VCaP (cell line): ENCODE results near the gene JUNB.
A peak's percentile ranks its signal among the peaks of the same experiment; 100 is the strongest.

Experiments used
- H3K27ac ChIP-seq: fragments of 450-650 bp; 2 replicates; pipeline ENCODE4 v1.5.1; 2017
- CTCF ChIP-seq: fragments of 450-650 bp; conservative IDR thresholded peaks from 2 replicates; pipeline ENCODE4 v1.5.1; 2017; ENCODE audit warnings: mild to moderate bottlenecking, moderate library complexity

JUNB gene

GRCh38 chr19:12777217-12778016 lies 13.9 kb upstream of the JUNB start:
- peak; percentile 96 for TF ChIP-seq CTCF
- H3K27ac ChIP-seq, result peak overlapping the region; percentile 75

DNA sequence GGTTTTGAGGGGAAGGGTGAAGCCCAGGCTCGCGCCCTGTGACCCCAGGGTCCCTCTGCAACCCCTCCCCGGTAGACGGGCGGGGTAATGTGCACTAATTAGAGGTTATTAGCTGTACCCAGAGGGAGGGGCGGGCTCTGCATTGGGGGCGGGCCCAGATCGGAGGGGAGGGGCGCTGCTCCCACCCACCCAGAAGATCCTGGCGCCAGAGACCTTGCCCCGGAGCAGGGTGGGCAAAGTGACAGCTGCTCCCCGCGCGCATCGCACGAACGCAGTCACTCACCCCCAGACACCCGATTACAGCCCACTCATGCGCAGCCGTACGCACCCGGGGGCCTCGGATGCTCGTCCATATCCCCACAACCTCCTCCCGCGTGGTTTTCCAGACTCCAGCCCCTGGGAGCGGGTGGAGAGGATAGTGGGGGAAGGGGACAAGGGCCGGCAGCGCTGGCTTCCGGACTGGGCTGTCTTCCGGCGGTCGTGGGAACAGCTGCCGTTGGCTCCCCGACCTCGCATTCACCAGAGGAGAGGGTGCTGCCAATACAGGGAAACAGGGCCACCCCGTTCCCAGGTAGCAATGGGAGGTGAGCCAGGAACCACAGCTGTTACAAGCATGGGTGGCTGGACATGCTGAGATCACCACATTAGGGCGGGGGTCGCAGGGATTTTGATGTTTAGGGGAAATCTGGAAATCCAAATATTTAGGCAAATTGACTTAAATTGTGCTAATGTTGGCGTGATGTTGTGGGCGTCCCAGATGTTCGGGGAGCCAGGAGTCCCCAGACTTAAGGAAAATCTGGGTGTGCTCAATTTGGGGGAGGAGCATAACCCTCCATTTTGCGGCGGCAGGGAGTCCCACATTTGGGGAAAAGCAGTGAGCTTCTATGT lies 13.0 kb upstream of the JUNB start:
- peak overlapping the region; percentile 75 for H3K27ac ChIP-seq
- TF ChIP-seq CTCF, result no peak

GRCh38 chr19:12778905-12779161 lies 12.5 kb upstream of the JUNB start:
- peak overlapping the region; percentile 75 for H3K27ac ChIP-seq
- TF ChIP-seq CTCF, result no peak

GRCh38 chr19:12779162-12779993 lies 11.9 kb upstream of the JUNB start:
- H3K27ac ChIP-seq, result peak overlapping the region; percentile 75; the same call in 1 of the 2 replicates

GRCh38 chr19:12782174-12782423 lies 9.2 kb upstream of the JUNB start:
- peak overlapping the region; percentile 78 for H3K27ac ChIP-seq
- no peak for TF ChIP-seq CTCF

More at GRCh38 chr19:12779162-12779993, 11.9 kb upstream of the JUNB start:
- no peak for TF ChIP-seq CTCF

DNA sequence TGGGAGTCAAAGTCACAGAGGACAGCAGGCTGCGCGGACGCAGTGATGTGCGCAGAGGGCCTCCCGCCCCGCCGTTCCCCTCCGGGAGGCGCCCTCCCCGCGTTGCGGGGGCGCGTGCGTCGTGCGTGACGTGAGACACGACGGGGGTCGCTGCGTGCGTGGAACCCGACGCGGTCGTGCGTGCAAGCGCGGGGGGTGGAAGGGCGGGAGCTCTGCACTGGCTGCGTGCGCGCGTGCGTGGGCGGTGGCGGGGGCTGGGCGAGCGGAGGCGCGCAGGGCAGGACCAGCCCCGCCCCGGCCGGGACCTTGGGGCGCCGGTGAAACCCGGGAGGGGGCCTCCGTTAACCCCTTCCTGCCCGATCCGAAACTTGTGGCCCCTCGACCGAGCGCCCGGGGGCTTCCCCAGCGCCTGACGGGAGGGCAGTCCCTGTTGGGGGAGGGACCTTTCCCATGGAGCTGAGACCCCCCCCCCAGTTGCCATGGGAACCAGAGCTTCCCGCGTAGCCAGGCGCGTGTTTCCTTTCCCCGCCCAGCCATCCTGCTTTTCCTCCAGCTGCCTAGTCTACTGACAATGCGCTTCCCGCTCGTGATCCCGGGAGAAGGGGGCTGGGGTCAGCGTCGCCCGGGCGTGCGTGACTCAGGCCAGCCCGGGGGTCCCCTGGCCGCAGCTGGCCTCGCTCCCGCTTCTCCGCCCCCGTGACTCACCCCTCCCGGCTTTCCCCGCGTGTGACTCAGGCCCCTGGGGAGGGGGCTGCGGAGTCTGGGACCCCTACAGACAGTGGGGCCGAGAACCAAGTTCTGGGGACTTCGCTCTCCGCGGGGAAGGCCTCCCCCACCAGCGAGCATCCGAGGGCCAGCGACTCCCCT lies 8.6 kb upstream of the JUNB start:
- 0 out of 2 replicates have a peak, but pooled peaks have one; percentile 12 for TF ChIP-seq CTCF
- peak overlapping the region; percentile 78 for H3K27ac ChIP-seq
